Retinal pigment epithelial cell (primary cell): ENCODE data around the gene ZNF324.

Experiments
- DNase-seq: peaks from one replicate; pipeline ENCODE4 v3.0.0-alpha.2; 2010; ENCODE audit warnings: low read depth
- H3K4me3 ChIP-seq: 2 replicates; pipeline ENCODE4 v1.5.1; 2011; ENCODE audit warnings: mild to moderate bottlenecking, low read length, control low read depth, moderate library complexity
- TF ChIP-seq, protein P1 (sequence below): conservative IDR thresholded peaks from 2 replicates; pipeline ENCODE4 v1.5.1; 2011; ENCODE audit warnings: low read depth, low read length, control low read depth, inconsistent platforms

The ZNF324 gene

DNA sequence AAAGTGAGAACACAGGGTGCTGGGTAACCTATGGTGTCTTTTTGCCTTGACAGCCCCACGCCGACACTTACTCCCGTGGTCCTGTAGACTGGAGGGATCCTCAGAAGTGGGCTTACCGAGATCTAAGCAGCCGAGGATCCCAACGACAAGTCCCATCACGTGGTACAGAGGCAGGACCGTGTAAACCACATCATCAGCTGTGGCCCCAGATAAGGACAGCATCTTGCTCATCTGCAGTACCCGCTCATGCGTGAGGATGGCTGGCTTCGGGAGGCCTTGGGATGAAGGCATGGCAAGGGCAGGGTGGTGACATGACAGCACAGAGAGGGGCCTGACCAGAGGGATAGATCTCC is 42.8 kb downstream of the ZNF324 start:
- TF ChIP-seq, protein P1, sequence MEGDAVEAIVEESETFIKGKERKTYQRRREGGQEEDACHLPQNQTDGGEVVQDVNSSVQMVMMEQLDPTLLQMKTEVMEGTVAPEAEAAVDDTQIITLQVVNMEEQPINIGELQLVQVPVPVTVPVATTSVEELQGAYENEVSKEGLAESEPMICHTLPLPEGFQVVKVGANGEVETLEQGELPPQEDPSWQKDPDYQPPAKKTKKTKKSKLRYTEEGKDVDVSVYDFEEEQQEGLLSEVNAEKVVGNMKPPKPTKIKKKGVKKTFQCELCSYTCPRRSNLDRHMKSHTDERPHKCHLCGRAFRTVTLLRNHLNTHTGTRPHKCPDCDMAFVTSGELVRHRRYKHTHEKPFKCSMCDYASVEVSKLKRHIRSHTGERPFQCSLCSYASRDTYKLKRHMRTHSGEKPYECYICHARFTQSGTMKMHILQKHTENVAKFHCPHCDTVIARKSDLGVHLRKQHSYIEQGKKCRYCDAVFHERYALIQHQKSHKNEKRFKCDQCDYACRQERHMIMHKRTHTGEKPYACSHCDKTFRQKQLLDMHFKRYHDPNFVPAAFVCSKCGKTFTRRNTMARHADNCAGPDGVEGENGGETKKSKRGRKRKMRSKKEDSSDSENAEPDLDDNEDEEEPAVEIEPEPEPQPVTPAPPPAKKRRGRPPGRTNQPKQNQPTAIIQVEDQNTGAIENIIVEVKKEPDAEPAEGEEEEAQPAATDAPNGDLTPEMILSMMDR = no peak
- DNase-seq = no peak
- H3K4me3 ChIP-seq = no peak overlapping the region

DNA sequence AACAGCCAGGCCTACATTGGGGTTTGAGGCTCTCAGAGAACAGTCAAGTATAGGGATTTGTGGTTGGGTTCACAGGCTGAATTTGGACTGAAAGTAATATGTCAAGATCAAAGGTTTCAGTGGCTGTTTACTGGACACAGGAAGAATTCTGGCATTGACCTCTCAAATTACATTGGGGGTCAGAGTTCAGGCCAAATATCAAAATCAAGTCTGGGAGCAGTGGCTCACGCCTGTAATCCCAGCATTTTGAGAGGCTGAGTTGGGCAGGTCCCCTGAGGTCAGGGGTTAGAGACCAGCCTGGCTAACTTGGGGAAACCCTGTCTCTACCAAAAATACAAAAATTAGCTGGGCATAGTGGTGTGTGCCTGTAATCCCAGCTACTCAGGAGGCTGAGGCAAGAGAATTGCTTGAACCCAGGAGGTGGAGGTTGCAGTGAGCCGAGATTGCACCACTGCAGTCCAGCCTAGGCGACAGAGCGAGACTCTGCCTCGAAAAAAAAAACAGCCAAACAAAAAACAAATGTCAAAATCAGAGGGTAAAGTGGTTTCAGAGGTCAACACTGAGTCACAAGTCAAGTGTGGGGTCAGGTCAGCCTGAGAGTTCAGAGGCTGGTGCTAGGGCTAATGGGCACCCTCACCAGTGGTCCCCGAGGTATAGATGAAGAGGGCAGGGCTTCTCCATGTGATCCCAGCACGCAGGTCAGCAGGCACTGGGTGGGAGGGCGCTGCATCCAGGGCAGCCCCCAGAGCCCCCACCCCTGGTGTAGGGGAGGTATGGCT is 43.4 kb downstream of the ZNF324 start:
- TF ChIP-seq, protein P1 = no peak
- no peak overlapping the region for H3K4me3 ChIP-seq
- no peak for DNase-seq

DNA sequence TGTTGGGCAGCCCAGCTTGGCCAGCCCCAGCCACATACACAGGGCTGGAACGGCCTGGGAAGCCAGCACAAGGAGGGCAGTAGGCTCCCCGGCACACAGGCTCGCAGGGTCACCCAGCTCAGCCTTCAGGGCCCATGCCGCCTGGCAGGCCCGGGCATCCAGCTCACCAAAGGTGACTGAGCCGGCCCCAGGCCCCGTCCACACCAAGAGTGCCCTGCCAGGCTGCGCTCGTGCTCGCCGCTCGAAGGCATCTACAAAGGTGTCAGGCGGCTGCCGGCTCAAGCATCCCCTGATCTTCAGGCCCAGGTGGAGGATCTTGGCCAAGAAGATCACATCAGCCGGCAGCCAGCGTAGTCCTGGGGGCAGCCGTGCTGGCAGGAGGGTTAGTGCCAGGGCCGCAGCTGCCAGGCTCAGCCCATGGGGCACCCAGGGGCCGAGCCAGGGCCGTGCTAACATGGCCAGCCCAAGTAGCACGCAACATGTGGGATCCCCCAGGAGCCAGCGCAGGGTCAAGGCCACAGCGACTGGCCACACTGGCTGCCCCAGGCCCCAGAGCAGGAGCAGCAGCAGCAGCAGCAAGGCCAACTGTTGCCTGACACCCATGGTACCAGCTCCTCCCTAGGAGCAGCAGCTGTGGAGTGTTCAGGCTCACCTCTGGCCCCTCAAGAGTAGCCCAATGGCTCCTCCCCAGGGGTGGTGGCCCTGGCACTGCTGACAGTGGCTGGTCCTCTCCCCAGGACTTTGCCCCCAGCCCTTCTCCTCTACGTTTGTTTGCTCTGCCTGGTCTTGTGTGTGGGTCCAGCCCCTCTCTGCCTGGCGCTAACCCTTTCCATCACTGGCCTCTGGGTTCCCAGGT is 44.7 kb downstream of the ZNF324 start, which contains the start of gene SLC27A5:
SLC27A5 (minus strand) TSS at position 640 of the 856 bp plus-strand sequence; CDS start at position 603, 37 bp downstream.
- no peak for DNase-seq
- H3K4me3 ChIP-seq = no peak within 1 kb of the TSS
- TF ChIP-seq, protein P1 = no peak

DNA sequence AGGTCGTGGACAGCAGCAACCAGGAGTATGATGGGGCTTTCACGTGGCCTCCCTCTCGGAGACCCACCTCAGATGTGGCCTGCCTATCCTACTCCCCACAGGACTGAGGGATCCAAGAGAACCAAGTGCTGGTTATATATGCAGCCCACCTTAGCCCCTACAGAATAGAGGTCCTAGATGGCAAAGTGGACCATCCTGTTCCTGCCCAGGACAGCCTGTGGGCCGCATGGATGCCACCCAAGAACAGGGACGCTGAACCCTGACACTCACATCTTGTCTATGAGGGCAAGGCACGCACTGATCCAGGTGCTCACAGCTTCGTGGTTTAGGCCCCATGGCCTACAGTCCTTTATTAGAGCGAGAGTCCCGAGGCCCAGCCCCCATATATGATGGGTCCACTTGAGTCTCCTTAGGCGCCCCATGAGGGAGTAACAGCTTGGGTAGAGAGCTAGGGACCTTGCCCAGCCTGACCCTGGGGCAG is 46.4 kb downstream of the ZNF324 start:
- TF ChIP-seq, protein P1 = no peak
- DNase-seq = no peak

DNA sequence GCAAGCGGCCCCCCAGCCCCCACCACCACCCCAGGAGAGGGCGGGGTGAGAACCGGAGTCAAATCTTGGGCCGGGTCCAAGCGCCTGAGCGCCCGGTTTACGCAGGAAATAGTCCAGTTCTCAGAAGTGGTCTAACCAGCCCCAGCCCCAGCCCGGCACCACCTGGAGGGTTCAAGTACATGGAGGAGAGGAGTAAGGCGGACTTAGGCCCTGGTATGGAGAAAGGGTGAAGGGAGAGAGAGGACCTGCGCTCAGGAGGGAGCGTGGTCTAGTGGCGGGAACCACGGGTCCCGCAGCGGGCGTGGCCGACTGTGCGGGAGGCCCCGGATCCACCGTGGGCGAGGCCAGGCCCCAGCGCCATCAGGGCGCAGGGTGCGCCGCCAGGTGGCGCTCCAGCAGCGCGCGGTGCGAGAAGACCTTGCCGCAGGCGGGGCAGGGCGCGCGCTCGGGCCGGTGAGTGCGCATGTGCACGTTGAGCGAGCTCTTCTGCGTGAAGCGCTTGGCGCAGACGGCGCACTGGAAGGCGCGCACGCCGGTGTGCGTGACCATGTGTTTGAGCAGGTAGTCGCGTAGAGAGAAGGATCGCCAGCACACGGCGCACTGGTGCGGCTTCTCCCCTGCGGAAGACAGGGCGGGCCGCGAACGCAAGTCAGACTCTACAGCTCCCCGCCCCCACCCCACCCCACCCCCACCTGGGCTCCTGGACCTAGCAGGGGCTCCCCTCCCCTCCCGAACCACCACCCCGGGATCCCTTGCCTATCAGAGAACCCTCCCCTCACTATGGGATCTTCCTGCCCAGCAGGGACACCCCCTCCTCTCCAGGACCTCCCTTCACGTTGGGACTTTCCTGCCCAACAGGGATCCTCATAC is 47.0 kb downstream of the ZNF324 start:
- TF ChIP-seq, protein P1 = peak; percentile 76
- peak; percentile 53 for DNase-seq
- H3K4me3 ChIP-seq = peak overlapping the region; percentile 51

More for the DNA sequence above, 46.4 kb downstream of the ZNF324 start:
- H3K4me3 ChIP-seq = no peak overlapping the region

DNA sequence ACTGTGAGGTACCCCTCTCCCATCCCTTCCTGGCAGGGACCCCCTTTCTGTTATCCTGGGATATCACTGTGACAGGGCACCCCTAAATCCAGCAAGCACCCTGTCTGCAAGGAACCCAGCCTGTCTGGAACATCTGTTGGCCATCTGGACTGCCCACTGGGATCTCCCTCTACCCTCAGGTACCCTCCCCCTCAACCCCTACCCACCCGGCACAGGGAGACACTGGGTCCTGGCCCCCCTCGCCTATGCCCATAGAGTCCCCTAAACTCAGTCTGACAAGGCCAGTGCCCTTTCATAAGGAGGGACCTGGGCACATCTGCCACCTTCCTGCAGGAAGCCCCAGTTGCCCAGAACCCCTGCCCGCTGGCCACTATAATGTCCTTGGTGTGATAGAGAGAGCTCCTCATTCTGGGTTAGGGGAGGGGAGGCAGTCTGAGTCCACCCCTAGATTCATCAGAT is 47.7 kb downstream of the ZNF324 start:
- TF ChIP-seq, protein P1 = no peak
- no peak for DNase-seq
- H3K4me3 ChIP-seq = peak overlapping the region; percentile 51
